NCI-H1436 treated with DMSO at 0.1 percent for 48 hours (cell line): ENCODE measurements around the gene STAC.

Experiments
- DNase-seq: peaks from one replicate; lab custom pipeline; 2025; lab: John Stamatoyannopoulos, UW

Gene STAC

DNA sequence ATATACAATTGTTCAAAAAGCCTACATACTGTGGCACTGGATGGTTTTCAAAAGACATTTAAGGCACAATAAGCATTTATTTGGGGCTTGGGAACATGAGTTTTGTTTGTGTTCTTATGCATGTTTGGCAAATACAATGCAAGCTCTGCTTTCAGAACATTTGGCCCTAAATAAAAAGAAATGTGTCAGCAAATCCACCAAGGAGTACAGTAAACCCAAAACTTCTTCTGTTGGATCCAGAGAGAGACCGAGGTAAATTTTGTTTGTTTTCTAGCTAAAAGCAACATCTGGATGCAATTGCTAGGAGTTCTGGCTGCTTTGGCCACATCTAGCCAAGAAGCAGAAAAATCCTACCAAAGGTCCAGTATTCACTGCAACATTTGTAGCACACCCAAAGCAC, 215.2 kb downstream of the STAC start:
- no peak for DNase-seq

DNA sequence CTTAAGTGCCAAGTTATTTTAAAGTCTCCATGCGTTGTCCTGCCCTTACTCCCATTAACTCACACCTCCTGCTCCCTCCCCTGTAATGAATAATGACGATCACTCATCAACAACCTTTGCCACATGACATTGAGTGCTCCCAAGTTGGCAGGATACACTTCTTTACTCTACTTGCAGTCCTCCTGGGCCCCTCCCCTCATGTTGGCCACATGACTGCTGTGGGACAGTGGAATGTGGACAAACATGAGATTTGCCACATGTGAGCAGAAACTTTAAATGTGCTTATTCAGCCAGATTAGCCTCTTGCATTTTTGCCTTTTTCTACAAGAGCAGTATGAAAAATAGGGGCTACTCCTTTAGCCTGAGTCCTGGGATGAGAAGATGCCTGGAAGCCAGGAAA, 216.1 kb downstream of the STAC start:
- DNase-seq: no peak

DNA sequence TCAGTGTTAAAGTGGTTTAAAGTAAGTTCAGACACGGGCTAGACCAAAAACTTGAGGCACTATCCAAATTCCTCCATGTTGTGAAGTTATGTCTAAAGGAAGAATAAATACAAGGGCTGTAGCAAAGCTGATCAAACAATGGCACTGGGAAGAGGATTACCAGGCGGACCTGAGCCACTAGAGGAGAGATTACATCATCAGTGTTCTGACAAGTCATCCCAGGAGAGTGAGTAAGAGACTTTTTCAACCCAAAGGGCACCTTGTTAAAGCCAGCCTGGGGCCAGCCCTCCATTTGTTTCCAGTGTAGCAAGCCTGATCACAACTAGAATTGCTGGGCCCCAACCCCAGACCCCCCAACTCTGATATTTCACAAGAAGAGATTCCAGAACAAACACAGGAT, 217.1 kb downstream of the STAC start:
- DNase-seq: no peak
